GM12875 (cell line): ENCODE data around the gene TMEM131L.
A peak's percentile ranks its signal among the peaks of the same experiment; 100 is the strongest.
"Not testable (repeated sequence)": the region's sequence is repeated elsewhere in the genome, so short reads cannot be mapped to it uniquely, and the experiment has no call there.

Experiments
- H3K4me3 ChIP-seq: one replicate; pipeline ENCODE4 v1.5.1; 2011; ENCODE audit warnings: low read depth, low read length, control low read depth
- CTCF ChIP-seq: IDR thresholded peaks from 2 replicates; pipeline ENCODE4 v1.5.1; 2011; ENCODE audit warnings: low read depth, mild to moderate bottlenecking, control low read depth, inconsistent platforms, low read length, moderate library complexity, borderline replicate concordance; ENCODE audit not compliant: insufficient read depth

The TMEM131L gene

GRCh38 chr4:153466081-153466948 is at the start of gene TMEM131L:
TMEM131L (plus strand) TSS chr4:153466360; CDS start chr4:153466398, 38 bp downstream.
- TF ChIP-seq CTCF, result 0 out of 2 replicates have a peak, but pooled peaks have one; percentile 20

GRCh38 chr4:153416456-153416855 is 49.7 kb upstream of the TMEM131L start:
- H3K4me3 ChIP-seq, result not testable (repeated sequence)

More at GRCh38 chr4:153466081-153466948, at the start of gene TMEM131L:
- H3K4me3 ChIP-seq, result peak within 1 kb of the TSS; percentile 99

GRCh38 chr4:153418121-153418520 is 48.0 kb upstream of the TMEM131L start:
- no peak overlapping the region for H3K4me3 ChIP-seq

GRCh38 chr4:153418558-153418957 is 47.6 kb upstream of the TMEM131L start:
- no peak overlapping the region for H3K4me3 ChIP-seq
- TF ChIP-seq CTCF, result no peak

More at GRCh38 chr4:153418121-153418520, 48.0 kb upstream of the TMEM131L start:
- TF ChIP-seq CTCF, result no peak

- H3K4me3 ChIP-seq, result no peak overlapping the region
- no peak for TF ChIP-seq CTCF
Measured at GRCh38 chr4:153419029-153419428, 47.1 kb upstream of the TMEM131L start.

GRCh38 chr4:153419673-153420278 is 46.4 kb upstream of the TMEM131L start:
- no peak for TF ChIP-seq CTCF
- no peak overlapping the region for H3K4me3 ChIP-seq

GRCh38 chr4:153420361-153420760 is 45.8 kb upstream of the TMEM131L start:
- TF ChIP-seq CTCF, result no peak
- no peak overlapping the region for H3K4me3 ChIP-seq
